Measurements from ENCODE around the gene SEPTIN10. TPM values are rescaled to one million over a fixed set of nuclear protein-coding genes. Genes with fewer than 3 reads are reported as not detected.
A peak's percentile ranks its signal among the peaks of the same experiment; 100 is the strongest.

SEPTIN10 gene
- total RNA-seq, 2 experiments from 2014 or later: 3.8 to 4.1 TPM

GRCh38 chr2:109512076-109512475, 101.7 kb downstream of the SEPTIN10 start:
- ChIA-PET POLR2A (no interaction called here), CTCF (interaction anchor here (0.6 kb wide), 1 partner anchor 386 kb away, joined by 3 read pairs; no protein-coding TSS in a partner anchor)
- Mint-ChIP-seq H3K4me3 (no peak overlapping the region), H3K36me3 (ENCODE audit: low read depth) (no peaks in the 10 kb centered on the region), H3K9me3 (no peaks in the 10 kb centered on the region), H3K4me1 (peaks cover 16% of the 10 kb centered on the region), H3K27ac (no peak overlapping the region), H3K27me3 (peaks cover 9% of the 10 kb centered on the region)
- DNase-seq: no peak

DNA sequence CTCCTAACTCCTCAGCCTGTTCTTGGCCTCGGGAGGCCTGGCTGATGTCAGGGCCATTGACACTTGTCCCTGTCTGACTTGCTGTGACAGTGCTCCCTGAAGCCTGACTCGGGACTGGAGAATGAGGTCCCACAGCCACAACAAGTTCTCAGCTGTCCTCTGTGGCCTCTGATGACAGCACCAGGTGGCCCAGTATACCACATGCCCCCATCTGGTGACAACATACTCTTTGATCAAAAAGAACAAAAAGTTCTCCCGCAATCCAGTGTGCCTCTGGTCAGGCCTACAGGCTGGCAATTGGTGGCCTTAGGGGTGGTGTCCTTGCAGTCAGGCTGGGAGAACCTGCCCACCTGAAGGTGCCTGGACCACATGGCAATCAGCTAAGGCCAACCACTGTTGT, 102.6 kb downstream of the SEPTIN10 start:
- POLR2A ChIA-PET: no interaction called here

GRCh38 chr2:109510136-109511028, 103.4 kb downstream of the SEPTIN10 start:
- DNase-seq: peak; percentile 79
- no peaks in the 10 kb centered on the region for H3K36me3 Mint-ChIP-seq (ENCODE audit: low read depth)
- H3K27me3 Mint-ChIP-seq: peaks cover 9% of the 10 kb centered on the region
- no peaks in the 10 kb centered on the region for H3K9me3 Mint-ChIP-seq
- CTCF ChIA-PET: interaction anchor here (0.7 to 2.3 kb wide), 28 partner anchors 11 to 584 kb away, joined by 3 to 32 read pairs (median 4); partner anchors contain the start of gene SH3RF3
- no peak overlapping the region for H3K27ac Mint-ChIP-seq
- no peak overlapping the region for H3K4me3 Mint-ChIP-seq
- POLR2A ChIA-PET: interaction anchor here (0.7 to 0.8 kb wide), 2 partner anchors 14 to 366 kb away, joined by 3 read pairs; no protein-coding TSS in a partner anchor
- peaks cover 16% of the 10 kb centered on the region for H3K4me1 Mint-ChIP-seq

More for the DNA sequence above, 102.6 kb downstream of the SEPTIN10 start:
- H3K27ac Mint-ChIP-seq: no peak overlapping the region
- no peaks in the 10 kb centered on the region for H3K9me3 Mint-ChIP-seq
- peaks cover 9% of the 10 kb centered on the region for H3K27me3 Mint-ChIP-seq
- CTCF ChIA-PET: interaction anchor here (0.7 to 2.3 kb wide), 10 partner anchors 12 to 584 kb away, joined by 3 to 32 read pairs (median 4); partner anchors contain the start of gene SH3RF3
- H3K36me3 Mint-ChIP-seq (ENCODE audit: low read depth): no peaks in the 10 kb centered on the region
- H3K4me1 Mint-ChIP-seq: peaks cover 16% of the 10 kb centered on the region
- no peak for DNase-seq
- no peak overlapping the region for H3K4me3 Mint-ChIP-seq

- POLR2A ChIA-PET: no interaction called here
Measured at GRCh38 chr2:109508556-109508955, 105.2 kb downstream of the SEPTIN10 start.

DNA sequence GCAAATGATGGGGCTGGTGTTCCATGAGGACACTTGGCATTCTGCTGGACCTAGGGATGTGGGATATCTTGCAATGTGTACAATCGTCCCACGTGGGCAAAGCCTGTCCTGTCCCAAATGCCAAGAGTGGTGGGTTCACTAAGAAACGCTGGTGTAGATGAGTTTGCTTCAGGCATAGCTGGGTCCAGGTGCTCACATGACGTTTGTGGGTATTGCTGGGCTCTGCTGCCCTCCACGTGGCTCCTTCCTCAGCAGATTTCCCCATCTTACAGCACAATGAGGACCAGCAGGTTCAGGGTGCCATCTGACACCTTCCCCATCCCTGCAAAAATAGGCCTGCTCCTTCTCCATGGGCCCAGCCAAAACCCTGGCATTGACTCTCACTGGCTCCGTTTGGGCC, 105.9 kb downstream of the SEPTIN10 start:
- H3K4me1 Mint-ChIP-seq: no peaks in the 10 kb centered on the region
- no peak for DNase-seq
- ChIA-PET POLR2A (no interaction called here), CTCF (interaction anchor here (1.1 kb wide), 1 partner anchor 381 kb away, joined by 4 read pairs; no protein-coding TSS in a partner anchor)
- H3K4me3 Mint-ChIP-seq: no peak overlapping the region
- H3K27me3 Mint-ChIP-seq: peaks cover 5% of the 10 kb centered on the region
- H3K36me3 Mint-ChIP-seq (ENCODE audit: low read depth): no peaks in the 10 kb centered on the region
- H3K27ac Mint-ChIP-seq: no peak overlapping the region
- no peaks in the 10 kb centered on the region for H3K9me3 Mint-ChIP-seq

More at GRCh38 chr2:109508556-109508955, 105.2 kb downstream of the SEPTIN10 start:
- no peaks in the 10 kb centered on the region for H3K36me3 Mint-ChIP-seq (ENCODE audit: low read depth)
- peaks cover 6% of the 10 kb centered on the region for H3K4me1 Mint-ChIP-seq
- DNase-seq: no peak
- H3K9me3 Mint-ChIP-seq: no peaks in the 10 kb centered on the region
- H3K27me3 Mint-ChIP-seq: peaks cover 11% of the 10 kb centered on the region
- CTCF ChIA-PET: no interaction called here
- no peak overlapping the region for H3K27ac Mint-ChIP-seq
- H3K4me3 Mint-ChIP-seq: no peak overlapping the region

GRCh38 chr2:109507217-109507616, 106.5 kb downstream of the SEPTIN10 start:
- Mint-ChIP-seq H3K36me3 (ENCODE audit: low read depth) (no peaks in the 10 kb centered on the region), H3K9me3 (no peaks in the 10 kb centered on the region), H3K27me3 (peaks cover 8% of the 10 kb centered on the region), H3K27ac (no peak overlapping the region), H3K4me3 (no peak overlapping the region), H3K4me1 (no peaks in the 10 kb centered on the region)
- DNase-seq: no peak
- POLR2A ChIA-PET: no interaction called here
- CTCF ChIA-PET: interaction anchor here (1.1 kb wide), 1 partner anchor 380 kb away, joined by 4 read pairs; no protein-coding TSS in a partner anchor

- ChIA-PET CTCF (no interaction called here), POLR2A (no interaction called here)
- H3K36me3 Mint-ChIP-seq (ENCODE audit: low read depth): no peaks in the 10 kb centered on the region
- no peaks in the 10 kb centered on the region for H3K9me3 Mint-ChIP-seq
- no peak overlapping the region for H3K4me3 Mint-ChIP-seq
- H3K27ac Mint-ChIP-seq: no peak overlapping the region
- no peak for DNase-seq
- H3K4me1 Mint-ChIP-seq: no peaks in the 10 kb centered on the region
- H3K27me3 Mint-ChIP-seq: peaks cover 9% of the 10 kb centered on the region
Measured at GRCh38 chr2:109503191-109503590, 110.6 kb downstream of the SEPTIN10 start.

GRCh38 chr2:109501461-109501860, 112.3 kb downstream of the SEPTIN10 start:
- no peak for DNase-seq
- Mint-ChIP-seq H3K4me1 (no peaks in the 10 kb centered on the region), H3K4me3 (no peak overlapping the region), H3K27ac (no peak overlapping the region), H3K36me3 (ENCODE audit: low read depth) (no peaks in the 10 kb centered on the region), H3K27me3 (peaks cover 7% of the 10 kb centered on the region), H3K9me3 (no peaks in the 10 kb centered on the region)
- POLR2A ChIA-PET: no interaction called here
- CTCF ChIA-PET: no interaction called here

DNA sequence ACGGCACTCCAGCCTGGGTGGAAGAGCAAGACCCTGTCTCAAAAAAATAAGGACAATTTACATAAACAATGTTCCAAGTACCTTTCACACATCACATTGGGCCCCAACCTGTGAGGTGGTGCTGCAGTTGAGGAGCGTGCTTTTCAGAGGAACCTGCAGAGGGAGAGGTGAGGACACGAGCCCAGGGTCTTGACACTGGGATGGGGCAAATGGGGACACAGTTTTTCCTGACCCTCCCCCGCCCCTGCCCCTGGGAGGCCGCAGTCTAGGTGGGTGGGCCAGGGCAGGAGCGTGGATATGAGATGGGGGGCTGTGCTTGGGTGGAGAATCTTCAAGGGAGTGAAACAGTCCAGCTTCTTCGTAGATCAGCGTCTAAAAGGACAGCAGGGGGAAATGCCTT, 112.9 kb downstream of the SEPTIN10 start:
- ChIA-PET POLR2A (no interaction called here), CTCF (no interaction called here)
- no peaks in the 10 kb centered on the region for H3K9me3 Mint-ChIP-seq
- H3K4me1 Mint-ChIP-seq: no peaks in the 10 kb centered on the region
- no peak overlapping the region for H3K27ac Mint-ChIP-seq
- DNase-seq: no peak
- peaks cover 7% of the 10 kb centered on the region for H3K27me3 Mint-ChIP-seq
- no peak overlapping the region for H3K4me3 Mint-ChIP-seq
- H3K36me3 Mint-ChIP-seq (ENCODE audit: low read depth): no peaks in the 10 kb centered on the region

DNA sequence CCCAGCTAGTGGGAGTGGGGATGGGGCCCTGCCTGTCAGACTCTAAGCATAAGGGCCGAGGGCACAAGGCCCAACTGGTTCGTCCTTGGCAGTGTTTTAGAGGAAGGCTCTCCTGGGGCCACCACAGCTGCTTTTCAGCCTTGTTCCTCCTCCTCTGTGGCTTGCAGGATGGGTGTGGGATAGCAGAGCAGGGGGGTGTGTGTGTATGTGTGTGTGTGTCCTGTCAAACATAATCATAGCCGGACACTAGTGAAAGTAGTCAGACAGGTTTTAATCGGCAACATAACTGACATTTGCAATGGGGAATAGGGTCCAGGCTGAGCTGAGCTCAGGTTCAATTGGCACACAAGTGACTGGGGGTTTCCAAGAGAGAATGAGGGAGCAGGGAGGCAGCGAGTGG, 114.2 kb downstream of the SEPTIN10 start:
- no peak overlapping the region for H3K4me3 Mint-ChIP-seq
- CTCF ChIA-PET: interaction anchor here (1.9 kb wide), 1 partner anchor 11 kb away, joined by 5 read pairs; no protein-coding TSS in a partner anchor
- no peaks in the 10 kb centered on the region for H3K36me3 Mint-ChIP-seq (ENCODE audit: low read depth)
- H3K9me3 Mint-ChIP-seq: no peaks in the 10 kb centered on the region
- no peak for DNase-seq
- H3K27ac Mint-ChIP-seq: no peak overlapping the region
- POLR2A ChIA-PET: no interaction called here
- H3K27me3 Mint-ChIP-seq: peaks cover 7% of the 10 kb centered on the region
- no peaks in the 10 kb centered on the region for H3K4me1 Mint-ChIP-seq

- peaks cover 7% of the 10 kb centered on the region for H3K27me3 Mint-ChIP-seq
- no peak overlapping the region for H3K27ac Mint-ChIP-seq
- no peak for DNase-seq
- H3K9me3 Mint-ChIP-seq: no peaks in the 10 kb centered on the region
- H3K36me3 Mint-ChIP-seq (ENCODE audit: low read depth): no peaks in the 10 kb centered on the region
- H3K4me3 Mint-ChIP-seq: no peak overlapping the region
- ChIA-PET POLR2A (no interaction called here), CTCF (interaction anchor here (1.9 kb wide), 1 partner anchor 11 kb away, joined by 5 read pairs; no protein-coding TSS in a partner anchor)
- H3K4me1 Mint-ChIP-seq: no peaks in the 10 kb centered on the region
Measured at GRCh38 chr2:109498906-109499305, 114.9 kb downstream of the SEPTIN10 start.

DNA sequence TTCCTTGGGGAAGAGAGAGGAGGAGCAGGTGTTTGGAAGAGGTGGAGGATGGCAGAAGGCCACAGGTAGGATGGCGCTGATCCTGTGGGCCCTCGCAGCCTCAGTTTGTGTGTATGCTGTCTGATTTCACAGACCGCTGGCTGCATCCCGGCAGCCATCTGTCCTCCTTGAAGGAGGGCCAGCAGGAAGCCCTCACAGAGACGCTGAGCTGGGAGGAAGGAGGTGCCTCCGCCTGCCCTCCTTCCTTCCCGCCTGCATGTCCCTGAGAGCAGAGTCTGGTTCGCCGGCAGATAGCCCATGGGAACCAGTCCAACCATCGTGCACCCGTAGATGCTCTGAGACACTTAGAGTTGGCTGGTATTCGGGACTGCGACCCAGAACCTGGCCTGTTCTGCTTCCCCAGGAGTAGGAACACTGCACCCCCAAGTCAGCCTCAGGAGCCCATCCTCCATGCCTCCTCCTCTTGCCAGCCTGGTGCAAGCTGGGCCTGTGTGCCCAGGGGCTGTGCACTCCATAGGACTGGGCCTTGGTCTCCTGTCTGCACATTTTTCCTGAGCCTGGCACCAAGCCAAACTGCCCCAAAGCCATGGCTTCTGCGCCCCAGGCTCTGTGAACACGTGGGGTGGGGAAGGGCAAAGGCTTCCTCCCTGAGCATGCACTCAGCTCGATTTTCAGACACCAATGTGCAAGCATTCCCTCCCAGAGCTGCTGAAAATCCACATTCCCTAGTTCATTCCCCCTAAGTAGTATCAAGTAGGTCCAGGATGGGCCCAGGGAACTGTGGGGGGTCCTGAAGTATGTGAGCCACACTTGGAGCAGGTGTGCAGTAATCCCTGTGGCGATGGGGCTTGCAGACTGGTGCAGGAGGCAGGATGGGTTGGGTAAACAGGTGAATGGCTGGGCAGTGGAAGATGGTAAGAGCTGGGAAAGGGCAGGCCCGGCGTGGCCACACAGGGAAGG, 115.6 kb downstream of the SEPTIN10 start:
- CTCF ChIA-PET: interaction anchor here (1.9 kb wide), 1 partner anchor 12 kb away, joined by 5 read pairs; no protein-coding TSS in a partner anchor
- no peaks in the 10 kb centered on the region for H3K36me3 Mint-ChIP-seq (ENCODE audit: low read depth)
- no peak for DNase-seq
- POLR2A ChIA-PET: no interaction called here
- H3K27me3 Mint-ChIP-seq: peaks cover 4% of the 10 kb centered on the region
- H3K9me3 Mint-ChIP-seq: no peaks in the 10 kb centered on the region
- H3K4me1 Mint-ChIP-seq: no peaks in the 10 kb centered on the region
- H3K27ac Mint-ChIP-seq: no peak overlapping the region
- no peak overlapping the region for H3K4me3 Mint-ChIP-seq

DNA sequence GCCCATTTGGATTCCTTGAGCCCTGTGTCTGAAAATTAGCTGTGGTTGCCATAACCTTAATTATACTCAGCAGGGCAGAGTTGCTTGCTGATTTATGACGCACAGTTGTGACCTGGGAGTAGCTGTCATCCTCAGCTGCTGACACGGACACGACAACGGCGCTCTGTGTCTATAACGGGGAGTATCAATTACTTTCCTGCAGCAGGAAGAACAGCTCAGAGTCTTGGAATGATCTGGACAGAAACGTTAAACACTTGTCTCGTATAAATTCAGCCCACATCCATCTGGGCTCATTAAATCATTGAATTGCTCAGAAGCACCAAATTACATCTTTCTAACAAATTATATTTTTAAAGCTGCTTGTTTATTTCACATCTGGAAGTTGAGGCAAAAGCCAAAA, 116.3 kb downstream of the SEPTIN10 start:
- no peak for DNase-seq
- H3K9me3 Mint-ChIP-seq: no peaks in the 10 kb centered on the region
- no peaks in the 10 kb centered on the region for H3K4me1 Mint-ChIP-seq
- ChIA-PET CTCF (no interaction called here), POLR2A (no interaction called here)
- peaks cover 3% of the 10 kb centered on the region for H3K27me3 Mint-ChIP-seq
- no peak overlapping the region for H3K27ac Mint-ChIP-seq
- no peak overlapping the region for H3K4me3 Mint-ChIP-seq
- no peaks in the 10 kb centered on the region for H3K36me3 Mint-ChIP-seq (ENCODE audit: low read depth)
